GM23338 (cell line): Measurements from ENCODE around the gene ZFYVE21. TPM values are rescaled to one million over a fixed set of nuclear protein-coding genes. Genes with fewer than 3 reads are reported as not detected.

Source experiments
- ATAC-seq: fragments of 200-7000 bp; cut with Tn5 transposase; 3 replicates; pipeline ENCODE4 v1.9.1; 2020
- DNase-seq: peaks from one replicate; pipeline ENCODE4 v3.0.0-alpha.2; 2015; ENCODE audit warnings: low spot score
- H2AFZ ChIP-seq: fragments of 200-600 bp; sonication (generic); 2 replicates; pipeline ENCODE4 v1.8.0; 2016; ENCODE audit warnings: antibody characterized with exemption, mild to moderate bottlenecking, moderate library complexity
- H3F3A ChIP-seq: fragments of 200-600 bp; sonication (generic); replicated peaks from 2 replicates; pipeline ENCODE4 v1.8.0; 2017; ENCODE audit warnings: antibody characterized with exemption, mixed run types, low read depth
- H3K27ac ChIP-seq: fragments of 200-600 bp; sonication (generic); 2 replicates; pipeline ENCODE4 v1.6.1; 2016; ENCODE audit warnings: low read depth
- H3K27me3 ChIP-seq: fragments of 200-600 bp; sonication (generic); 2 replicates; pipeline ENCODE4 v1.8.0; 2016; ENCODE audit warnings: mild to moderate bottlenecking, mixed run types, moderate library complexity; ENCODE audit not compliant: insufficient read depth
- H3K36me3 ChIP-seq: fragments of 200-600 bp; sonication (generic); 2 replicates; pipeline ENCODE4 v1.8.0; 2016; ENCODE audit warnings: mild to moderate bottlenecking; ENCODE audit not compliant: insufficient read depth
- H3K4me1 ChIP-seq: fragments of 200-600 bp; sonication (generic); 2 replicates; pipeline ENCODE4 v1.8.0; 2016; ENCODE audit warnings: mild to moderate bottlenecking, moderate library complexity; ENCODE audit not compliant: insufficient read depth
- H3K4me2 ChIP-seq: fragments of 200-600 bp; sonication (generic); 2 replicates; pipeline ENCODE4 v1.7.1; 2017; ENCODE audit warnings: mixed run types
- H3K4me3 ChIP-seq: fragments of 200-600 bp; sonication (generic); 2 replicates; pipeline ENCODE4 v1.6.1; 2016; ENCODE audit warnings: mixed run types
- H3K79me2 ChIP-seq: fragments of 200-600 bp; sonication (generic); replicated peaks from 2 replicates; pipeline ENCODE4 v1.8.0; 2017; ENCODE audit warnings: mild to moderate bottlenecking; ENCODE audit not compliant: insufficient read depth
- H3K9me2 ChIP-seq: fragments of 200-600 bp; sonication (generic); 2 replicates; pipeline ENCODE4 v1.8.0; 2017; ENCODE audit not compliant: insufficient read depth
- H4K20me1 ChIP-seq: fragments of 200-600 bp; sonication (generic); replicated peaks from 2 replicates; pipeline ENCODE4 v1.8.0; 2017; ENCODE audit warnings: mild to moderate bottlenecking; ENCODE audit not compliant: insufficient read depth
- H3K27ac Mint-ChIP-seq: 2 replicates; pipeline ENCODE4 v1.8.0; 2020; ENCODE audit warnings: inconsistent platforms, mild to moderate bottlenecking, moderate library complexity, mixed read lengths
- H3K27me3 Mint-ChIP-seq: 3 replicates; pipeline ENCODE4 v1.8.0; 2022; ENCODE audit warnings: low read depth, mild to moderate bottlenecking, moderate library complexity, mixed read lengths, inconsistent platforms; ENCODE audit not compliant: insufficient read depth, poor library complexity
- H3K36me3 Mint-ChIP-seq: 3 replicates; pipeline ENCODE4 v1.8.0; 2021; ENCODE audit warnings: low read depth, mild to moderate bottlenecking, inconsistent platforms, moderate library complexity, mixed read lengths
- H3K4me1 Mint-ChIP-seq: 3 replicates; pipeline ENCODE4 v1.8.0; 2020; ENCODE audit warnings: mild to moderate bottlenecking, inconsistent platforms, mixed read lengths
- H3K4me3 Mint-ChIP-seq: 3 replicates; pipeline ENCODE4 v1.8.0; 2021; ENCODE audit warnings: moderate library complexity, mild to moderate bottlenecking, inconsistent platforms, mixed read lengths
- H3K9me3 Mint-ChIP-seq: 3 replicates; pipeline ENCODE4 v1.8.0; 2020; ENCODE audit warnings: moderate library complexity, mild to moderate bottlenecking, inconsistent platforms, mixed read lengths
- CTCF ChIP-seq, 2 experiments: fragments of 200-600 bp in 1 of 2; sonication (generic) in 1 of 2; conservative IDR thresholded peaks; 2 replicates each; pipeline versions ENCODE4 v1.5.1 to v1.6.1; 2016 to 2017; ENCODE audit warnings: antibody characterized with exemption in 2 of 2, low read depth in 2 of 2, mild to moderate bottlenecking in 2 of 2, moderate library complexity in 1 of 2
- ETS1 ChIP-seq: IDR thresholded peaks from 2 replicates; pipeline ENCODE4 v1.6.1; 2016; ENCODE audit warnings: antibody characterized with exemption
- EZH2phosphoT487 ChIP-seq: fragments of 200-600 bp; sonication (generic); IDR thresholded peaks from one replicate; pipeline ENCODE4 v1.8.1; 2018; ENCODE audit warnings: antibody characterized with exemption; ENCODE audit not compliant: unreplicated experiment
- JUNB ChIP-seq: IDR thresholded peaks from one replicate; pipeline ENCODE4 v1.6.1; 2016; ENCODE audit warnings: antibody characterized with exemption; ENCODE audit not compliant: unreplicated experiment
- NANOG ChIP-seq: IDR thresholded peaks from 2 replicates; pipeline ENCODE4 v1.6.1; 2016; ENCODE audit warnings: antibody characterized with exemption, borderline replicate concordance
- POLR2AphosphoS5 ChIP-seq: IDR thresholded peaks from 2 replicates; pipeline ENCODE4 v1.6.1; 2016; ENCODE audit warnings: antibody characterized with exemption, low read depth
- ZNF114 ChIP-seq: fragments of 250-450 bp; sonication (Bioruptor Pico); IDR thresholded peaks from 2 replicates; pipeline ENCODE4 v1.5.0; 2020; ENCODE audit warnings: mild to moderate bottlenecking, moderate library complexity
- polyA plus RNA-seq: library from polyadenylated mRNA; unstranded; fragments of >200 nt; fragmentation: Nextera tagmentation; extraction: Ambion mirVana; gene quantifications from 2 replicates; pipeline ENCODE4 v1.2.1, GENCODE V29; 2016
- total RNA-seq: library from RNA; depleted of rRNA; stranded (reverse); fragments of >200 nt; shearing (Covaris generic); gene quantifications from 2 replicates; pipeline ENCODE4 v1.2.3, GENCODE V29; 2014
- TF ChIP-seq, protein P1 (sequence below): fragments of 250-450 bp; sonication (Bioruptor Pico); IDR thresholded peaks from 2 replicates; pipeline ENCODE4 v1.5.0; 2020; ENCODE audit warnings: mild to moderate bottlenecking, moderate library complexity
- TF ChIP-seq, protein P2 (sequence below): IDR thresholded peaks from one replicate; pipeline ENCODE4 v1.6.1; 2018; ENCODE audit warnings: antibody characterized with exemption; ENCODE audit not compliant: unreplicated experiment

The ZFYVE21 gene
- total and polyA plus RNA-seq, 2 experiments from 2014 or later = 88.0 to 89.6 TPM

- TF ChIP-seq JUNB = no peak
- peak; percentile 19; the same call in 1 of the 2 replicates for TF ChIP-seq POLR2AphosphoS5
- TF ChIP-seq, protein P1, sequence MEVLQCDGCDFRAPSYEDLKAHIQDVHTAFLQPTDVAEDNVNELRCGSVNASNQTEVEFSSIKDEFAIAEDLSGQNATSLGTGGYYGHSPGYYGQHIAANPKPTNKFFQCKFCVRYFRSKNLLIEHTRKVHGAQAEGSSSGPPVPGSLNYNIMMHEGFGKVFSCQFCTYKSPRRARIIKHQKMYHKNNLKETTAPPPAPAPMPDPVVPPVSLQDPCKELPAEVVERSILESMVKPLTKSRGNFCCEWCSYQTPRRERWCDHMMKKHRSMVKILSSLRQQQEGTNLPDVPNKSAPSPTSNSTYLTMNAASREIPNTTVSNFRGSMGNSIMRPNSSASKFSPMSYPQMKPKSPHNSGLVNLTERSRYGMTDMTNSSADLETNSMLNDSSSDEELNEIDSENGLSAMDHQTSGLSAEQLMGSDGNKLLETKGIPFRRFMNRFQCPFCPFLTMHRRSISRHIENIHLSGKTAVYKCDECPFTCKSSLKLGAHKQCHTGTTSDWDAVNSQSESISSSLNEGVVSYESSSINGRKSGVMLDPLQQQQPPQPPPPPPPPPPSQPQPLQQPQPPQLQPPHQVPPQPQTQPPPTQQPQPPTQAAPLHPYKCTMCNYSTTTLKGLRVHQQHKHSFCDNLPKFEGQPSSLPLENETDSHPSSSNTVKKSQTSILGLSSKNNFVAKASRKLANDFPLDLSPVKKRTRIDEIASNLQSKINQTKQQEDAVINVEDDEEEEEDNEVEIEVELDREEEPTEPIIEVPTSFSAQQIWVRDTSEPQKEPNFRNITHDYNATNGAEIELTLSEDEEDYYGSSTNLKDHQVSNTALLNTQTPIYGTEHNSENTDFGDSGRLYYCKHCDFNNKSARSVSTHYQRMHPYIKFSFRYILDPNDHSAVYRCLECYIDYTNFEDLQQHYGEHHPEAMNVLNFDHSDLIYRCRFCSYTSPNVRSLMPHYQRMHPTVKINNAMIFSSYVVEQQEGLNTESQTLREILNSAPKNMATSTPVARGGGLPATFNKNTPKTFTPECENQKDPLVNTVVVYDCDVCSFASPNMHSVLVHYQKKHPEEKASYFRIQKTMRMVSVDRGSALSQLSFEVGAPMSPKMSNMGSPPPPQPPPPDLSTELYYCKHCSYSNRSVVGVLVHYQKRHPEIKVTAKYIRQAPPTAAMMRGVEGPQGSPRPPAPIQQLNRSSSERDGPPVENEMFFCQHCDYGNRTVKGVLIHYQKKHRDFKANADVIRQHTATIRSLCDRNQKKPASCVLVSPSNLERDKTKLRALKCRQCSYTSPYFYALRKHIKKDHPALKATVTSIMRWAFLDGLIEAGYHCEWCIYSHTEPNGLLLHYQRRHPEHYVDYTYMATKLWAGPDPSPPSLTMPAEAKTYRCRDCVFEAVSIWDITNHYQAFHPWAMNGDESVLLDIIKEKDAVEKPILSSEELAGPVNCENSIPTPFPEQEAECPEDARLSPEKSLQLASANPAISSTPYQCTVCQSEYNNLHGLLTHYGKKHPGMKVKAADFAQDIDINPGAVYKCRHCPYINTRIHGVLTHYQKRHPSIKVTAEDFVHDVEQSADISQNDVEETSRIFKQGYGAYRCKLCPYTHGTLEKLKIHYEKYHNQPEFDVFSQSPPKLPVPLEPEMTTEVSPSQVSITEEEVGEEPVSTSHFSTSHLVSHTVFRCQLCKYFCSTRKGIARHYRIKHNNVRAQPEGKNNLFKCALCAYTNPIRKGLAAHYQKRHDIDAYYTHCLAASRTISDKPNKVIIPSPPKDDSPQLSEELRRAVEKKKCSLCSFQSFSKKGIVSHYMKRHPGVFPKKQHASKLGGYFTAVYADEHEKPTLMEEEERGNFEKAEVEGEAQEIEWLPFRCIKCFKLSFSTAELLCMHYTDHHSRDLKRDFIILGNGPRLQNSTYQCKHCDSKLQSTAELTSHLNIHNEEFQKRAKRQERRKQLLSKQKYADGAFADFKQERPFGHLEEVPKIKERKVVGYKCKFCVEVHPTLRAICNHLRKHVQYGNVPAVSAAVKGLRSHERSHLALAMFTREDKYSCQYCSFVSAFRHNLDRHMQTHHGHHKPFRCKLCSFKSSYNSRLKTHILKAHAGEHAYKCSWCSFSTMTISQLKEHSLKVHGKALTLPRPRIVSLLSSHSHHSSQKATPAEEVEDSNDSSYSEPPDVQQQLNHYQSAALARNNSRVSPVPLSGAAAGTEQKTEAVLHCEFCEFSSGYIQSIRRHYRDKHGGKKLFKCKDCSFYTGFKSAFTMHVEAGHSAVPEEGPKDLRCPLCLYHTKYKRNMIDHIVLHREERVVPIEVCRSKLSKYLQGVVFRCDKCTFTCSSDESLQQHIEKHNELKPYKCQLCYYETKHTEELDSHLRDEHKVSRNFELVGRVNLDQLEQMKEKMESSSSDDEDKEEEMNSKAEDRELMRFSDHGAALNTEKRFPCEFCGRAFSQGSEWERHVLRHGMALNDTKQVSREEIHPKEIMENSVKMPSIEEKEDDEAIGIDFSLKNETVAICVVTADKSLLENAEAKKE = no peak
- TF ChIP-seq ETS1 = no peak
- TF ChIP-seq NANOG = no peak
- TF ChIP-seq CTCF (conservative IDR thresholded peaks at IDR 0.05; ENCODE audit: low read depth in 2 of 2) = no peak
- TF ChIP-seq ZNF114 = no peak
- TF ChIP-seq EZH2phosphoT487 = no peak
- TF ChIP-seq, protein P2, sequence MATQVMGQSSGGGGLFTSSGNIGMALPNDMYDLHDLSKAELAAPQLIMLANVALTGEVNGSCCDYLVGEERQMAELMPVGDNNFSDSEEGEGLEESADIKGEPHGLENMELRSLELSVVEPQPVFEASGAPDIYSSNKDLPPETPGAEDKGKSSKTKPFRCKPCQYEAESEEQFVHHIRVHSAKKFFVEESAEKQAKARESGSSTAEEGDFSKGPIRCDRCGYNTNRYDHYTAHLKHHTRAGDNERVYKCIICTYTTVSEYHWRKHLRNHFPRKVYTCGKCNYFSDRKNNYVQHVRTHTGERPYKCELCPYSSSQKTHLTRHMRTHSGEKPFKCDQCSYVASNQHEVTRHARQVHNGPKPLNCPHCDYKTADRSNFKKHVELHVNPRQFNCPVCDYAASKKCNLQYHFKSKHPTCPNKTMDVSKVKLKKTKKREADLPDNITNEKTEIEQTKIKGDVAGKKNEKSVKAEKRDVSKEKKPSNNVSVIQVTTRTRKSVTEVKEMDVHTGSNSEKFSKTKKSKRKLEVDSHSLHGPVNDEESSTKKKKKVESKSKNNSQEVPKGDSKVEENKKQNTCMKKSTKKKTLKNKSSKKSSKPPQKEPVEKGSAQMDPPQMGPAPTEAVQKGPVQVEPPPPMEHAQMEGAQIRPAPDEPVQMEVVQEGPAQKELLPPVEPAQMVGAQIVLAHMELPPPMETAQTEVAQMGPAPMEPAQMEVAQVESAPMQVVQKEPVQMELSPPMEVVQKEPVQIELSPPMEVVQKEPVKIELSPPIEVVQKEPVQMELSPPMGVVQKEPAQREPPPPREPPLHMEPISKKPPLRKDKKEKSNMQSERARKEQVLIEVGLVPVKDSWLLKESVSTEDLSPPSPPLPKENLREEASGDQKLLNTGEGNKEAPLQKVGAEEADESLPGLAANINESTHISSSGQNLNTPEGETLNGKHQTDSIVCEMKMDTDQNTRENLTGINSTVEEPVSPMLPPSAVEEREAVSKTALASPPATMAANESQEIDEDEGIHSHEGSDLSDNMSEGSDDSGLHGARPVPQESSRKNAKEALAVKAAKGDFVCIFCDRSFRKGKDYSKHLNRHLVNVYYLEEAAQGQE = no peak
- ATAC-seq = peak; percentile 5; the same call in 2 of the 3 replicates
- H3F3A ChIP-seq = peaks cover 8% of the 10 kb centered on the region
- peaks cover 23% of the 10 kb centered on the region for H3K4me1 Mint-ChIP-seq
- peaks cover 6% of the 10 kb centered on the region; the same call in 1 of the 2 replicates for H3K4me1 ChIP-seq
- H3K4me3 Mint-ChIP-seq = no peak overlapping the region
- no peak overlapping the region for H2AFZ ChIP-seq
- H3K4me3 ChIP-seq = no peak overlapping the region
- no peak overlapping the region for H3K4me2 ChIP-seq
- H4K20me1 ChIP-seq = peaks cover 19% of the 10 kb centered on the region
- 0 out of 2 replicates have a peak, but pooled peaks cover 3% of the 10 kb centered on the region for H3K79me2 ChIP-seq
- DNase-seq = no peak
- no peaks in the 10 kb centered on the region for H3K27me3 ChIP-seq
- H3K36me3 Mint-ChIP-seq = peaks cover 46% of the 10 kb centered on the region
- H3K9me3 Mint-ChIP-seq = no peaks in the 10 kb centered on the region; the same call in 2 of the 3 replicates
- H3K27ac Mint-ChIP-seq = no peak overlapping the region
- H3K9me2 ChIP-seq = no peaks in the 10 kb centered on the region
- peaks cover 40% of the 10 kb centered on the region for H3K27me3 Mint-ChIP-seq
- H3K27ac ChIP-seq = peak overlapping the region; percentile 69; the same call in 1 of the 2 replicates
- no peaks in the 10 kb centered on the region; the same call in none of the 2 replicates for H3K36me3 ChIP-seq
Observed at GRCh38 chr14:103698380-103699260, 17.0 kb upstream of the ZFYVE21 start.
